OCI-LY1 (cell line): ENCODE data around the gene CHRNA4.

Experiments
- H2AFZ ChIP-seq: fragments of 200-600 bp; sonication (generic), shearing (Covaris generic); 2 replicates; pipeline ENCODE4 v1.6.0; 2014; ENCODE audit warnings: antibody characterized with exemption, mild to moderate bottlenecking, low read length
- H3F3A ChIP-seq: fragments of 200-600 bp; sonication (generic), shearing (Covaris generic); 2 replicates; pipeline ENCODE4 v1.6.0; 2014; ENCODE audit warnings: mild to moderate bottlenecking, antibody characterized with exemption, low read length, moderate library complexity; ENCODE audit not compliant: insufficient read depth
- H3K27ac ChIP-seq: fragments of 200-600 bp; sonication (generic); 2 replicates; pipeline ENCODE4 v1.5.1; 2014; ENCODE audit warnings: low read length, mixed run types, mild to moderate bottlenecking, low read depth; ENCODE audit not compliant: poor library complexity, severe bottlenecking
- H3K27me3 ChIP-seq: fragments of 200-600 bp; sonication (generic); 2 replicates; pipeline ENCODE4 v1.6.0; 2014; ENCODE audit warnings: antibody characterized with exemption, mild to moderate bottlenecking, low read length, moderate library complexity; ENCODE audit not compliant: insufficient read depth
- H3K36me3 ChIP-seq: fragments of 200-600 bp; sonication (generic); 2 replicates; pipeline ENCODE4 v1.6.1; 2014; ENCODE audit warnings: mild to moderate bottlenecking, antibody characterized with exemption, low read length, moderate library complexity, mixed read lengths; ENCODE audit not compliant: insufficient read depth
- H3K4me1 ChIP-seq: fragments of 200-600 bp; sonication (generic); 2 replicates; pipeline ENCODE4 v1.5.1; 2014; ENCODE audit warnings: mild to moderate bottlenecking, low read length, moderate library complexity; ENCODE audit not compliant: insufficient read depth, severe bottlenecking
- H3K4me2 ChIP-seq: fragments of 200-600 bp; sonication (generic), shearing (Covaris generic); 2 replicates; pipeline ENCODE4 v1.6.1; 2014; ENCODE audit warnings: low read length
- H3K4me3 ChIP-seq: fragments of 200-600 bp; sonication (generic); 2 replicates; pipeline ENCODE4 v1.5.1; 2014; ENCODE audit warnings: low read length, low read depth, mild to moderate bottlenecking, mixed read lengths; ENCODE audit not compliant: poor library complexity, severe bottlenecking
- H3K79me2 ChIP-seq: fragments of 200-600 bp; shearing (Covaris generic); 2 replicates; pipeline ENCODE4 v1.6.1; 2016; ENCODE audit warnings: mixed run types, low read length, mixed read lengths; ENCODE audit not compliant: insufficient read depth
- H3K9ac ChIP-seq: fragments of 200-600 bp; sonication (generic), shearing (Covaris generic); 2 replicates; pipeline ENCODE4 v1.6.1; 2014; ENCODE audit warnings: mild to moderate bottlenecking, low read length, mixed read lengths
- H3K9me2 ChIP-seq: fragments of 200-600 bp; sonication (generic), shearing (Covaris generic); 2 replicates; pipeline ENCODE4 v1.6.1; 2014; ENCODE audit warnings: low read depth, mild to moderate bottlenecking, low read length, mixed read lengths
- H3K9me3 ChIP-seq: fragments of 200-600 bp; shearing (Covaris generic); 2 replicates; pipeline ENCODE4 v1.6.1; 2014; ENCODE audit warnings: low read length, mixed read lengths
- H4K20me1 ChIP-seq: fragments of 200-600 bp; sonication (generic), shearing (Covaris generic); 2 replicates; pipeline ENCODE4 v1.6.0; 2016; ENCODE audit warnings: mild to moderate bottlenecking, low read length; ENCODE audit not compliant: insufficient read depth
- CTCF ChIP-seq: fragments of 200-600 bp; sonication (generic), shearing (Covaris generic); IDR thresholded peaks from 2 replicates; pipeline ENCODE4 v1.5.1; 2017; ENCODE audit warnings: mild to moderate bottlenecking, antibody characterized with exemption, low read length, moderate library complexity, mixed read lengths
- EZH2 ChIP-seq: fragments of 200-600 bp; sonication (generic), shearing (Covaris generic); IDR thresholded peaks from 2 replicates; pipeline ENCODE4 v1.8.0; 2017; ENCODE audit warnings: borderline replicate concordance, mixed run types, mild to moderate bottlenecking, antibody characterized with exemption, low read length, moderate library complexity, mixed read lengths

The CHRNA4 gene

GRCh38 chr20:63349516-63349895 lies 11.6 kb downstream of the CHRNA4 start:
- Histone ChIP-seq H4K20me1 (no peaks in the 10 kb centered on the region), H3K27me3 (no peaks in the 10 kb centered on the region), H3K9me2 (no peaks in the 10 kb centered on the region), H3K4me2 (no peak overlapping the region), H2AFZ (no peak overlapping the region), H3K79me2 (no peaks in the 10 kb centered on the region), H3K4me1 (no peaks in the 10 kb centered on the region), H3F3A (no peaks in the 10 kb centered on the region), H3K36me3 (no peaks in the 10 kb centered on the region), H3K4me3 (no peak overlapping the region), H3K9me3 (no peaks in the 10 kb centered on the region), H3K9ac (no peak overlapping the region), H3K27ac (no peak overlapping the region)
- TF ChIP-seq CTCF (no peak), EZH2 (no peak)

DNA sequence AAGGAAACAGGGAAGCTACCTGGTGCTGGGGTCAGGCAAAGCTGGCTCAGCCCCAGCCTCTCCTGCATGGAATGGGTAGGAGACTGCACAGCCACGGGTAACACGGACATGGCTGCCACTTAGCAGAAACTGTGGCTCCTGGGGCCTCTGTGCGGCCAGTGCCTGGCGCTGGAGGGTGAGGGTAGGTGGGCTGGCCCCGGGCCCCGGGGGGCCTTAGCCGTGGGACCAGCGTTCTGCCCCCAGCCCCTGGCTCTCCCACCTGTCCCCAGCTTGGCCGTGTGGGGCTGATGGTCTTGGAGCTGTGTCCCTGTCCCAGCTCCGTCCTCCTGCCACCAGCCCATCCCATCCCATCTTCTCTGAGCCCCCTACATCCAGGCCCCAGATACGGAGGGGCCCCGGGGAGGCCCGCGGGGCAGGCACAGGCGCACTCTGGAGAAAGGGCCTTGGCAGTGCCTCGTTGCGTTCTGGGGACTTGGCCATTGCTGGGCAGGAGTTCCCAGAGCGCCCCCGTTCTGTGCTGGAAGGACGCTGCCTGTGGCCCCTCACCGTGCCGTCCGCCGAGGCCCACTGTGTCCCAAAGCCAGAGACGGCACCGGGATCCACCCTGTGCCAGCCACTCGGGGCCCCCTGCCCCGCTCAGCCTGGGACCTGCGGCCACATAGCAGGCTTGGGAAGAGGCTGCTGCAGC lies 12.2 kb downstream of the CHRNA4 start:
- Histone ChIP-seq H3K9me2 (no peaks in the 10 kb centered on the region), H3K27ac (no peak overlapping the region), H3K27me3 (no peaks in the 10 kb centered on the region), H3K4me1 (no peaks in the 10 kb centered on the region), H3K4me2 (no peak overlapping the region), H3F3A (no peaks in the 10 kb centered on the region), H3K79me2 (no peaks in the 10 kb centered on the region), H3K9ac (no peak overlapping the region), H3K9me3 (no peaks in the 10 kb centered on the region), H2AFZ (no peak overlapping the region), H3K4me3 (no peak overlapping the region), H3K36me3 (no peaks in the 10 kb centered on the region), H4K20me1 (no peaks in the 10 kb centered on the region)
- TF ChIP-seq EZH2 (no peak), CTCF (no peak)

DNA sequence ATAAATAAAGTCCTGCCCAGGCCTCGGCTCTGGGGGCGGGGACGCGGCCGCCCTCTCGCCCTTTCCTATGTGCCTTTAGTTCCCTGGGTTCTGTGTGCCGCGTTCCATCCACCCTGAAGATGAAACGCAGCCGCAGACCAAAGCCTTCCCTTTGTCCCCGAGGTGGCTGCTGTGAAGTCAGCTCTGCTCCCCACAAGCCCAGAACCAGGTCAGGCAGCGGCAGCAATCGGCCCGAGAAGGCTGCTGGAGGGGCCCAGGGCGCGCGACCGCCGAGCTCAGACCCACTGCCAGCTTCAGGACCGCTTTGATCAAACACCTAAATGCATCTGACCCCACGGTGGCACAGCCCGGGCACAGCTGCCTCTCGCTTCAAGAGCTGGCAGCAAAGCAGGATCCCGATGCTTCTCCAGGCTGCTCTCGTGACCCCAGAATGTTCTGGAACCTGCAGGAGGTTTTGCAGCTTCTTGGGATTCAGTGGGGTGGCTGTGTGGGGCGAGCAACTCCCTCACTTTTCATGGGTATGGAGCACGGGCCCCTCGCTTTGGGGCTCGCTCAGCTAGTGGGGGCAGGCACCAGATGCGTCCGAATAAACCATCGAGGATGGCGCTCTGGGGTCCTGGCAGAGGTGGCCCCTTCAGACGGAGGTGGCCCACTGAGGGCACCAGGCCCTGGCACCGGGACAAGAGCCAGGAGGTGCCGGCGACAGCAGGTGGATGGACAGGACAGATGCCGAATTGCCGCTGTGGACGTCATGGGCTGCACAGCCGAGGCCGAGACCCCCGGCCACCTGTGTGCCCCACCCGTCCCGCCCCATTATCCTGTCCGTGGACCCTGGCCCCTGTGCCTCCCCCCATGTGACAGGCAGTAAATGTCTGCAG lies 13.0 kb downstream of the CHRNA4 start:
- no peaks in the 10 kb centered on the region for H3K4me1 ChIP-seq
- no peak overlapping the region for H3K4me3 ChIP-seq
- no peak overlapping the region for H3K9ac ChIP-seq
- H3K4me2 ChIP-seq = no peak overlapping the region
- H3F3A ChIP-seq = no peaks in the 10 kb centered on the region
- H3K9me3 ChIP-seq = no peaks in the 10 kb centered on the region
- H3K27me3 ChIP-seq = 0 out of 2 replicates have a peak, but pooled peaks cover 2% of the 10 kb centered on the region
- H3K79me2 ChIP-seq = no peaks in the 10 kb centered on the region
- no peak overlapping the region for H3K27ac ChIP-seq
- no peaks in the 10 kb centered on the region for H3K36me3 ChIP-seq
- no peaks in the 10 kb centered on the region for H3K9me2 ChIP-seq
- no peaks in the 10 kb centered on the region for H4K20me1 ChIP-seq
- no peak for TF ChIP-seq EZH2
- TF ChIP-seq CTCF = no peak
- H2AFZ ChIP-seq = no peak overlapping the region
